HFFc6 (cell line): Measurements from ENCODE around the gene PTPN11. TPM values are rescaled to one million over a fixed set of nuclear protein-coding genes. Genes with fewer than 3 reads are reported as not detected.

Experiments used
- DNase-seq: peaks from one replicate; pipeline ENCODE4 v3.0.0-alpha.2; 2018
- H3K27ac Mint-ChIP-seq: 2 replicates; pipeline ENCODE4 v1.8.0; 2020; ENCODE audit warnings: mild to moderate bottlenecking, mixed read lengths
- H3K27me3 Mint-ChIP-seq: 2 replicates; pipeline ENCODE4 v1.8.0; 2021; ENCODE audit warnings: mild to moderate bottlenecking, moderate library complexity, mixed read lengths; ENCODE audit not compliant: insufficient read depth
- H3K36me3 Mint-ChIP-seq: 2 replicates; pipeline ENCODE4 v1.8.0; 2021; ENCODE audit warnings: low read depth, mixed read lengths
- H3K4me1 Mint-ChIP-seq: 2 replicates; pipeline ENCODE4 v1.8.0; 2020; ENCODE audit warnings: low read depth, mixed read lengths
- H3K4me3 Mint-ChIP-seq: 2 replicates; pipeline ENCODE4 v1.8.0; 2020; ENCODE audit warnings: mild to moderate bottlenecking, moderate library complexity, mixed read lengths
- H3K9me3 Mint-ChIP-seq: 2 replicates; pipeline ENCODE4 v1.8.0; 2020; ENCODE audit warnings: mild to moderate bottlenecking, mixed read lengths
- total RNA-seq, 6 experiments: library from RNA; stranded (reverse); fragmentation: NEBNext Ultra II Directional; extraction: Animal tissue kit (Norgen Biotek cat#: 25700); gene quantifications; 2 replicates in 1 of 6; 3 replicates in 5 of 6; pipeline ENCODE4 v1.2.3, GENCODE V29; 2021
- TF ChIP-seq, protein P1 (sequence below): fragments of 200-600 bp; sonication (generic); IDR thresholded peaks from 2 replicates; pipeline ENCODE4 v1.5.0; 2021; ENCODE audit warnings: antibody characterized with exemption, mild to moderate bottlenecking

PTPN11 gene
- total RNA-seq, 6 experiments from 2014 or later = 132 to 160 (median 144) TPM

DNA sequence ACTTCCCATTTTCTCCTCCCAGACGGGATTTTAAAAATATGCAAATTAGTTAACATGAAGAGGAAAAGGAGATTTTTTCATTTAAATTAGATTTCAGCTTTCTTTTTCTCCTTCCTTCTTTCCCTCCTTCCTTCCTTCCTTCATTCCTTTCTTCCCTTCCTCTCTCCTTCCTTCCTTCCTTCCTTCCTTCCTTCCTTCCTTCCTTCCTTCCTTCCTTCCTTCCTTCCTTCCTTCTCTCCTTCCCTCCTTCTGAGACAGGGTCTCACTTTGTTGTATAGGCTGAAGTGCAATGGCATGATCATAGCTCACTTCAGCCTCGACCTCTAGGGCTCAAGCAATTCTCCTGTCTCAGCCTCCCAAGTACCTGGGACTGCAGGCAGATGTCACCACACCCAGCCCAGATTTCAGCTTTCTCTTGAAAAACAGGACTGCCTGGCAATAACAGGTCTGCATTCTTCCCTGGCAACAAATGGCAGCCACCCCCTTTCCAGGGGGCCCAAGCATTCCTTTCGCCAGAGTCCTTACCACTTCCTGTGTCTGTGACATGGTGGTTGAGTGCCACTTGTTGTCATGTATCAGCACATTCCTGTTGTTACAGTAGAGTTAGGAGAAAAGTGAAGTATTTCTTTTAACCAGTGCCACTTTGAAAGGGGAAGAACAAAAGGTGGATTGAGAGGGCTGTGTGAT lies 119.1 kb downstream of the PTPN11 start:
- peak; percentile 7 for DNase-seq
- Mint-ChIP-seq H3K9me3 (no peaks in the 10 kb centered on the region), H3K36me3 (no peaks in the 10 kb centered on the region), H3K27me3 (peaks cover 18% of the 10 kb centered on the region), H3K27ac (no peak overlapping the region), H3K4me3 (no peak overlapping the region), H3K4me1 (peaks cover 16% of the 10 kb centered on the region)
- TF ChIP-seq, protein P1, sequence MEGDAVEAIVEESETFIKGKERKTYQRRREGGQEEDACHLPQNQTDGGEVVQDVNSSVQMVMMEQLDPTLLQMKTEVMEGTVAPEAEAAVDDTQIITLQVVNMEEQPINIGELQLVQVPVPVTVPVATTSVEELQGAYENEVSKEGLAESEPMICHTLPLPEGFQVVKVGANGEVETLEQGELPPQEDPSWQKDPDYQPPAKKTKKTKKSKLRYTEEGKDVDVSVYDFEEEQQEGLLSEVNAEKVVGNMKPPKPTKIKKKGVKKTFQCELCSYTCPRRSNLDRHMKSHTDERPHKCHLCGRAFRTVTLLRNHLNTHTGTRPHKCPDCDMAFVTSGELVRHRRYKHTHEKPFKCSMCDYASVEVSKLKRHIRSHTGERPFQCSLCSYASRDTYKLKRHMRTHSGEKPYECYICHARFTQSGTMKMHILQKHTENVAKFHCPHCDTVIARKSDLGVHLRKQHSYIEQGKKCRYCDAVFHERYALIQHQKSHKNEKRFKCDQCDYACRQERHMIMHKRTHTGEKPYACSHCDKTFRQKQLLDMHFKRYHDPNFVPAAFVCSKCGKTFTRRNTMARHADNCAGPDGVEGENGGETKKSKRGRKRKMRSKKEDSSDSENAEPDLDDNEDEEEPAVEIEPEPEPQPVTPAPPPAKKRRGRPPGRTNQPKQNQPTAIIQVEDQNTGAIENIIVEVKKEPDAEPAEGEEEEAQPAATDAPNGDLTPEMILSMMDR = no peak

DNA sequence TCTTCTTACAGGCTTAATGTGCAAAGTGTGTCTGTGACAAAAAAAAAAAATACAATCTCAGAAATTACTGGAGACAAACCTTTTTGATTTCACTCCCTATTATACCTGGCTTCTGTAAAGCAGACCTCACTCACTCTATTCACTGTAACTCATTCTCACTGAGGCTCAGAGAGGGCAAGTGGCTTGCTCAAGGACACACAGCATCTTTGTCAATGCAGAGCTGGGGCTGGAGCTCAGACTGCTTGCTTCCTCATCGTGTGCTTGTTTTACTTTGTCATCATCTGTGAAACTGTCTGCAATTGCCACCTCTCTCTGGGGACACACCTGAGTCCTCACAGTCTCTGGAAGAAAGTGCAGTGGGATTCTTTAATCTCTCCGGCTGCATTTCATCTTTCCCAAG lies 120.0 kb downstream of the PTPN11 start:
- Mint-ChIP-seq H3K4me1 (peaks cover 16% of the 10 kb centered on the region), H3K27me3 (peaks cover 16% of the 10 kb centered on the region), H3K36me3 (no peaks in the 10 kb centered on the region), H3K4me3 (no peak overlapping the region), H3K9me3 (no peaks in the 10 kb centered on the region), H3K27ac (no peak overlapping the region)
- DNase-seq = no peak
- TF ChIP-seq, protein P1 = no peak

DNA sequence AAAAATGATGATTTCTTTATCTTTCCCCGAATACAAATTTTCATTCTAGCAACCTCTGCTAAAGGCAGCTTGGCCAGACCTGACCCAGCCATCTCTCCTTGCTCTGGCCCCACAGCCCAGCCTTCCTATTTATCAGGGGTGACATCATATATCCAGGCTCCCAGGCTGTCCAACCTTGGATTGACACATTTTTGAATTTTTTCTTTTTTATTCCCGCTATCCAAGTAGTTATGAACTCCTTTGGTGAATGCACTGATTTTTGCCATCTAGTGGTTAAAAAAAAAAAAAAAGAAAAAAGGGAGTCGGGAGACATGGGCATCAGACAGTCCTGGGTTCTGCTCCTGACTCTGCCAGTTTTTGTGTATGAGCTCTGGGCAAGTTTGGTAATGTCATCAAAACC lies 120.5 kb downstream of the PTPN11 start:
- Mint-ChIP-seq H3K9me3 (no peaks in the 10 kb centered on the region), H3K4me1 (peaks cover 16% of the 10 kb centered on the region), H3K36me3 (no peaks in the 10 kb centered on the region), H3K27ac (no peak overlapping the region), H3K4me3 (no peak overlapping the region), H3K27me3 (peaks cover 16% of the 10 kb centered on the region)
- TF ChIP-seq, protein P1 = peak; percentile 35
- DNase-seq = no peak

DNA sequence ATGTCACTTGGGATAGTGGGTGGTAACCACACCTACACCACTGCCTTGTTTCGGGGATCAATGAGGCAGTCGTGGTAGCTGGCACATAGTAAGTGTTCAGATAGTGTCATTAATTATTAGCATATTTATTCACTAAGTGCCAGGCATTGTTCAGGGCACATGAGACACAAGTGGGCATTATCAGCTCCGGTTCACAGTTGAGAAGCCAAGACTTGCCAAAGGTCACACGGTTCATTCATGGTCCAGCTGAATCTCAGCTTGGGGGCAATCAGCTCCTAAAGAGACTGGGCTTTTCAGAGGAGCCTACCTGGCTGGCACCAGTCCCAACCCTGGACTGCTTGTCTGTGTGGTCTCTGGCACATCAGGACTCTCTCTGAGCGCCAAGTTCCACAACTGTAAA lies 121.3 kb downstream of the PTPN11 start:
- no peak for DNase-seq
- TF ChIP-seq, protein P1 = no peak
- H3K27me3 Mint-ChIP-seq = peaks cover 16% of the 10 kb centered on the region
- no peak overlapping the region for H3K4me3 Mint-ChIP-seq
- no peak overlapping the region for H3K27ac Mint-ChIP-seq
- no peaks in the 10 kb centered on the region for H3K9me3 Mint-ChIP-seq
- no peaks in the 10 kb centered on the region for H3K36me3 Mint-ChIP-seq
- H3K4me1 Mint-ChIP-seq = peaks cover 16% of the 10 kb centered on the region

DNA sequence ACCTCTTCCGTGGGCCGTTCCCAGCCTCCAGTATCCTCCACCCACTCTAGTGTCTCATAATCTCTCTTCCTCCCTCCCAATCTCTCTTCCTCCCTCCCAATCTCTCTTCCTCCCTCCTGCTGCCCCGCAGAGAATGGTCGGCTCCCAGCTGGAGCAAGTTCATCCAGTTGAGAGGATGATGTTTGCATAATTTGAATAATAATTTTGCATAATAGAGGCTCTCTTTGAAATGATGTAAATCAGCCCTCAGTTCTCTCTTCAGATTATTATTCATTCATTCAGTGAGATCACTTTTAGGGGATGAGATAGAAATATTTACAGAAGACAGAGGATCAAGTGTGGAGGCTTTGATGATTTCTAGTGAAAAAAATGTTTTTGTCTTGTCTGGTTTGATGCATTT lies 125.0 kb downstream of the PTPN11 start:
- no peaks in the 10 kb centered on the region for H3K9me3 Mint-ChIP-seq

More for the DNA sequence above, 125.0 kb downstream of the PTPN11 start:
- H3K36me3 Mint-ChIP-seq = no peaks in the 10 kb centered on the region
- H3K27ac Mint-ChIP-seq = no peak overlapping the region
- TF ChIP-seq, protein P1 = no peak
- H3K27me3 Mint-ChIP-seq = peaks cover 7% of the 10 kb centered on the region
- peaks cover 6% of the 10 kb centered on the region; the same call in 1 of the 2 replicates for H3K4me1 Mint-ChIP-seq
- DNase-seq = no peak
- no peak overlapping the region for H3K4me3 Mint-ChIP-seq
